DMS53 (cell line): ENCODE results near the gene TRMT61A.
A peak's percentile ranks its signal among the peaks of the same experiment; 100 is the strongest.

Experiments
- DNase-seq: peaks from one replicate; lab custom pipeline; 2025; lab: John Stamatoyannopoulos, UW

Gene TRMT61A

GRCh38 chr14:103563226-103563620 is 34.2 kb downstream of the TRMT61A start:
- DNase-seq = no peak

GRCh38 chr14:103563844-103564505 is 35.0 kb downstream of the TRMT61A start:
- peak; percentile 30 for DNase-seq

GRCh38 chr14:103568952-103569351 is 40.0 kb downstream of the TRMT61A start:
- DNase-seq = no peak

GRCh38 chr14:103569408-103569807 is 40.4 kb downstream of the TRMT61A start:
- no peak for DNase-seq

- no peak for DNase-seq
Observed at GRCh38 chr14:103574104-103574503, 45.1 kb downstream of the TRMT61A start.

- no peak for DNase-seq
Observed at GRCh38 chr14:103574707-103575285, 45.8 kb downstream of the TRMT61A start.

- peak; percentile 95 for DNase-seq
Observed at GRCh38 chr14:103576371-103577024, 47.5 kb downstream of the TRMT61A start.

- no peak for DNase-seq
Observed at GRCh38 chr14:103578401-103579075, 49.5 kb downstream of the TRMT61A start.

GRCh38 chr14:103581206-103581605 is 52.2 kb downstream of the TRMT61A start:
- no peak for DNase-seq

- no peak for DNase-seq
Observed at GRCh38 chr14:103581954-103582703, 53.1 kb downstream of the TRMT61A start.

- DNase-seq = no peak
Observed at GRCh38 chr14:103584326-103584915, 55.4 kb downstream of the TRMT61A start.
